ENCODE results near the gene SLC16A7. TPM values are rescaled to one million over a fixed set of nuclear protein-coding genes. Genes with fewer than 3 reads are reported as not detected.

Gene SLC16A7
- total and polyA plus RNA-seq, 10 of the 15 experiments (the other 5 are each of a cell fraction or from before 2014, with no cell fraction given), result 1.5 to 12.9 (median 6.7) TPM

DNA sequence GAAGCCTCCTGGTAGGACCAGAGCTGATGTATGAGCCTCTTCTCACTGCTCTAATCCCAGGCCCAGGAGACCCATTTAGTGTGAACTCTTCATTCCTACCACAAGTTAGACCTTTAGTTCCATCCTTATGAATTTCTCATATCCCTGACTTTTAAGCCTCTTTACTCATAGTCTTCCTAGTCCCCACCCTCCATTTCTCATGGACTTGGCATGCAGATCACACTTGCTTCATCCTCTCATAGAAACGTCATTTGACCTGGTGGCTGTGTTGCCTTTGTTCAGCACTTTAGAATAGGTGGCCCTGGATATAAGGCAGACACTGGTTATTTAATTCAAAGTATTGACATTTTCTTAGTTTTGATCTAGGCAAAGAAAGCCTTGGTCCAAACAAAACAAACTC is 99.5 kb downstream of the SLC16A7 start:
- no peak overlapping the region for H2AFZ ChIP-seq (ENCODE audit: control insufficient read depth, low read depth, low read length)
- H3K27ac ChIP-seq (ENCODE audit: control insufficient read depth, insufficient read depth), result no peak overlapping the region
- H3K79me2 ChIP-seq (ENCODE audit: control insufficient read depth, insufficient read depth, low read length), result no peaks in the 10 kb centered on the region
- BruUV-seq (replicated peaks), result no TSS peak
- H3K9ac ChIP-seq (ENCODE audit: control insufficient read depth, insufficient read depth, low read length), result no peak overlapping the region
- ChIA-PET SMC1A (ENCODE audit: uncharacterized antibody, unreplicated experiment) (interaction anchor here (1.0 kb wide), 1 partner anchor 37 kb away, joined by 4 read pairs; no protein-coding TSS in a partner anchor), RAD21 (ENCODE audit: unreplicated experiment) (no interaction called here), CTCF (no interaction called here), POLR2A (no interaction called here)
- H3K4me2 ChIP-seq (ENCODE audit: control insufficient read depth, insufficient read depth), result no peak overlapping the region
- WGBS (ENCODE audit: insufficient coverage, insufficient replicate concordance, low lambda C conversion rate, missing lambda C conversion rate), result 79% methylated on average over 1 of the region's 1 CpG
- no peaks in the 10 kb centered on the region for H3K27me3 ChIP-seq (replicated peaks in 1 of 2; ENCODE audit: control insufficient read depth in 2 of 2, insufficient read depth in 2 of 2, low read length in 1 of 2)
- no peak for FAIRE-seq
- DNase-seq (ENCODE audit: low read depth, low spot score), result no peak
- intact Hi-C loops (cut with micrococcal nuclease; ENCODE audit: unreplicated experiment) (no loop called here), in situ Hi-C loops (cut with MboI) (no loop called here)
- H3K4me1 ChIP-seq (ENCODE audit: control insufficient read depth, insufficient read depth, low read length), result no peaks in the 10 kb centered on the region
- no peak overlapping the region for H3K4me3 ChIP-seq
- no peaks in the 10 kb centered on the region for H3K36me3 ChIP-seq (ENCODE audit: control insufficient read depth in 2 of 2, insufficient read depth in 2 of 2, low read length in 1 of 2)
- H3K9me3 ChIP-seq (replicated peaks; ENCODE audit: control insufficient read depth, insufficient read depth, low read length), result no peaks in the 10 kb centered on the region; the same call in 2 of the 3 replicates
- TF ChIP-seq BCL11A (IDR thresholded peaks at IDR 0.05; ENCODE audit: low read depth, low read length), result no peak
- no peak for TF ChIP-seq KLF5 (IDR thresholded peaks at IDR 0.05; ENCODE audit: partially characterized antibody)
- no peak for TF ChIP-seq CHD1 (IDR thresholded peaks at IDR 0.05; ENCODE audit: low read depth, low read length)
- TF ChIP-seq HDGF (IDR thresholded peaks at IDR 0.05), result no peak
- no peak for TF ChIP-seq FOS (IDR thresholded peaks at IDR 0.05; ENCODE audit: borderline replicate concordance, extremely low read depth, insufficient read length)
- no peak for TF ChIP-seq SKIL (IDR thresholded peaks at IDR 0.05; ENCODE audit: low read depth, poor library complexity, severe bottlenecking)
- no peak for TF ChIP-seq MTA2 (IDR thresholded peaks at IDR 0.05; ENCODE audit: low read depth)
- TF ChIP-seq PAX8 (IDR thresholded peaks at IDR 0.05), result no peak
- no peak for TF ChIP-seq CREM (IDR thresholded peaks at IDR 0.05; ENCODE audit: low read depth)
- TF ChIP-seq IRF3 (IDR thresholded peaks at IDR 0.05), result no peak
- H4K20me1 ChIP-seq (ENCODE audit: control insufficient read depth, insufficient read depth), result no peaks in the 10 kb centered on the region
- no peak for ATAC-seq
